Gastroesophageal sphincter (tissue), 3 donors: ENCODE results near the gene ZBED3.

ENCODE experiments used
- EP300 ChIP-seq: sonication (generic); formaldehyde crosslinking; IDR thresholded peaks from one replicate; pipeline ENCODE4 v1.6.1; 2017; ENCODE audit warnings: antibody characterized with exemption, mild to moderate bottlenecking
- POLR2AphosphoS5 ChIP-seq: sonication (generic); formaldehyde crosslinking; IDR thresholded peaks from one replicate; pipeline ENCODE4 v1.6.1; 2017; ENCODE audit warnings: antibody characterized with exemption
- TF ChIP-seq, protein P1 (sequence below), 4 experiments: fragments of 200-600 bp in 2 of 4; fragments of 450-650 bp in 2 of 4; sonication (generic) in 1 of 4; IDR thresholded peaks; one replicate each; pipeline ENCODE4 v1.5.1; 2017 to 2019; ENCODE audit warnings: antibody characterized with exemption in 4 of 4, mild to moderate bottlenecking in 2 of 4, moderate library complexity in 2 of 4

DNA sequence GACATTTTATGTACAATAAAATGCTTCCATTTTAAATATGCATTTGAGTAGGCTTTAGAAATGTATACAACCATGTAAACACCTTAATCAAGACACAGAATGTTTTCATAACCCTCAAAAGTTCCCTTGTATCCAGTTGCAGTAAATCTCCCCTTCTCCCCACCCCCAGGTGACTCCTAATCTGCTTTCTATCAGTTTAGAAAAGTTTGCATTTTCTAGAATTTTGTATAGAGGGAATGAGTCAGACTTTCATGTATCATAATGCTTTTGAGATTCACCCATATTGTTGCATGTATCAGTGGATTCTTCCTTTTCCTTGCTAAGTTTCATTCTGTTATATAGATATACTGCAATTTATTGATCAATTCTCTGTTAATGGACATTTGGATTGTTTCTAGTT lies 17.7 kb upstream of the ZBED3 start:
- TF ChIP-seq, protein P1, sequence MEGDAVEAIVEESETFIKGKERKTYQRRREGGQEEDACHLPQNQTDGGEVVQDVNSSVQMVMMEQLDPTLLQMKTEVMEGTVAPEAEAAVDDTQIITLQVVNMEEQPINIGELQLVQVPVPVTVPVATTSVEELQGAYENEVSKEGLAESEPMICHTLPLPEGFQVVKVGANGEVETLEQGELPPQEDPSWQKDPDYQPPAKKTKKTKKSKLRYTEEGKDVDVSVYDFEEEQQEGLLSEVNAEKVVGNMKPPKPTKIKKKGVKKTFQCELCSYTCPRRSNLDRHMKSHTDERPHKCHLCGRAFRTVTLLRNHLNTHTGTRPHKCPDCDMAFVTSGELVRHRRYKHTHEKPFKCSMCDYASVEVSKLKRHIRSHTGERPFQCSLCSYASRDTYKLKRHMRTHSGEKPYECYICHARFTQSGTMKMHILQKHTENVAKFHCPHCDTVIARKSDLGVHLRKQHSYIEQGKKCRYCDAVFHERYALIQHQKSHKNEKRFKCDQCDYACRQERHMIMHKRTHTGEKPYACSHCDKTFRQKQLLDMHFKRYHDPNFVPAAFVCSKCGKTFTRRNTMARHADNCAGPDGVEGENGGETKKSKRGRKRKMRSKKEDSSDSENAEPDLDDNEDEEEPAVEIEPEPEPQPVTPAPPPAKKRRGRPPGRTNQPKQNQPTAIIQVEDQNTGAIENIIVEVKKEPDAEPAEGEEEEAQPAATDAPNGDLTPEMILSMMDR (IDR thresholded peaks at IDR 0.05) = no peak
- TF ChIP-seq EP300 = no peak
- TF ChIP-seq POLR2AphosphoS5 = no peak
